Psoas muscle (tissue), 8 donors: ENCODE measurements around the gene OSBP. TPM values are rescaled to one million over a fixed set of nuclear protein-coding genes. Genes with fewer than 3 reads are reported as not detected.

Experiments
- ATAC-seq, 4 donors: fragments of 200-7000 bp; cut with Tn5 transposase; one replicate each; pipeline ENCODE4 v1.9.1; 2020; ENCODE audit warnings: moderate library complexity in 3 of 4, mild to moderate bottlenecking in 2 of 4
- DNase-seq, 2 donors: peaks; one replicate each; pipeline ENCODE4 v3.0.0-alpha.2; 2020
- H3K27ac ChIP-seq: fragments of 200-600 bp; one replicate; pipeline ENCODE4 v1.8.0; 2022
- H3K27me3 ChIP-seq, 3 donors: fragments of 200-600 bp in 1 of 3; one replicate each; pipeline versions ENCODE4 v1.6.1 to v1.8.0; 2013 to 2022; ENCODE audit warnings: low read length in 2 of 3, mild to moderate bottlenecking in 2 of 3, moderate library complexity in 1 of 3; ENCODE audit not compliant: insufficient read depth in 3 of 3
- H3K36me3 ChIP-seq, 2 donors: fragments of 200-600 bp in 1 of 2; one replicate each; pipeline versions ENCODE4 v1.6.1 to v1.8.0; 2013 to 2022; ENCODE audit warnings: low read depth in 1 of 2, mild to moderate bottlenecking in 1 of 2, moderate library complexity in 1 of 2; ENCODE audit not compliant: insufficient read depth in 1 of 2
- H3K4me1 ChIP-seq: fragments of 200-600 bp; one replicate; pipeline ENCODE4 v1.8.0; 2022
- H3K4me3 ChIP-seq: fragments of 200-600 bp; one replicate; pipeline ENCODE4 v1.8.0; 2022; ENCODE audit warnings: mild to moderate bottlenecking
- H3K9me3 ChIP-seq: fragments of 200-600 bp; one replicate; pipeline ENCODE4 v1.8.0; 2022
- CTCF ChIP-seq: fragments of 200-600 bp; IDR thresholded peaks from one replicate; pipeline ENCODE4 v1.8.0; 2022; ENCODE audit warnings: antibody characterized with exemption
- WGBS, 3 donors: extraction: QIAGEN DNeasy Blood & Tissue Kit; methylation state at CpG; one replicate each; pipeline versions ENCODE4 v1.1.6 to v1.1.7; 2013; 5-methylcytosine and 5-hydroxymethylcytosine counted together
- intact Hi-C, 2 donors: fragments of 100-400 bp; cut with DNase I; formaldehyde crosslinking; loops; one replicate each; pipeline versions ENCODE4 v1.11.0 to v1.14.2; 2022
- polyA plus RNA-seq, 3 donors: library from polyadenylated mRNA; stranded (reverse); fragments of 200-250 nt; gene quantifications; one replicate each; pipeline ENCODE4 v1.2.3, GENCODE V29; 2013
- total RNA-seq, 4 donors: library from RNA; stranded (reverse); fragmentation: NEBNext Ultra II Directional in 2 of 4; extraction: Animal tissue kit (Norgen Biotek cat#: 25700) in 2 of 4; gene quantifications; one replicate each; pipeline versions ENCODE4 v1.2.1 to v1.2.4, GENCODE V29; 2021 to 2023
- donor health status: healthy with polysubstance abuse.
- donor health status: DM: no; HTN: no; CAD: no; lungs with moderate emphysema.
- donor health status: Bipolar disorder and iron deficiency.
- donor health status: healthy.
- donor health status: DM: yes; HTN: yes; CAD: no.
- donor health status: DM: no; HTN: no; CAD: no.
- donor health status: DM: no; HTN: no; CAD: no.
- donor health status: DM: yes; HTN: yes; CAD: no.

The OSBP gene
- total and polyA plus RNA-seq, 7 donors = 12.9 to 51.2 (median 43.3) TPM

GRCh38 chr11:59560702-59561473 lies 54.7 kb downstream of the OSBP start:
- Histone ChIP-seq H3K27me3 (no peaks in the 10 kb centered on the region), H3K4me1 (peaks cover 5% of the 10 kb centered on the region), H3K27ac (peak overlapping the region; percentile 90), H3K9me3 (no peaks in the 10 kb centered on the region), H3K4me3 (peak overlapping the region; percentile 74), H3K36me3 (no peaks in the 10 kb centered on the region)
- peak; percentile 87 to 93 for DNase-seq
- WGBS, 3 donors = 7 to 9% (median 8%) methylated on average over 39 to 40 of the region's 40 CpGs
- intact Hi-C loops = loop anchor here in 1 of 2 donors (5.0 kb wide), 1 partner anchor 51 kb away; no protein-coding TSS in a partner anchor
- peak; percentile 87 to 90 (median 88) for ATAC-seq
- TF ChIP-seq CTCF = no peak

DNA sequence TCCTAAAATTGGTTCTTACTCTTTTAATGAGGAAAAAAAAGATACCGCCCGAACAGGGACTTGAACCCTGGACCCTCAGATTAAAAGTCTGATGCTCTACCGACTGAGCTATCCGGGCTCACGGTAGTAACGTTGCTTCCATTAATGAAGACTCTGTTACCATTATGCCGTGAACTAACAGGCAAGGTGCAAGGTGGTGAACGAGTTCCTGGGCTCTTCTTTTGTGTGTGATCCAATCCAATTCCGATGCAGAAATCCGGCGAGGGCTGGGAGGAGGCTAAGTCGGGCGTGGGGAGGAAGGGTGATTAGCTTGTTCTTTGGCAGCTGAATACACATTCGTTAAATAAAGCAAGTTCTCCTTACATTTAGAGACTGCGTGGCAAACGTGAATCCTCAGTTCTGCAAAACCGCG lies 55.3 kb downstream of the OSBP start:
- no peaks in the 10 kb centered on the region for H3K9me3 ChIP-seq
- peaks cover 5% of the 10 kb centered on the region for H3K4me1 ChIP-seq
- no peaks in the 10 kb centered on the region for H3K27me3 ChIP-seq
- peak in 1 of 2 donors; percentile 52 for DNase-seq
- H3K36me3 ChIP-seq = no peaks in the 10 kb centered on the region
- ATAC-seq = peak; percentile 69 to 82 (median 78)
- TF ChIP-seq CTCF = no peak
- peak overlapping the region; percentile 74 for H3K4me3 ChIP-seq
- intact Hi-C loops = loop anchor here in 1 of 2 donors (5.0 kb wide), 1 partner anchor 52 kb away; no protein-coding TSS in a partner anchor
- H3K27ac ChIP-seq = peak overlapping the region; percentile 90
- 0 to 1% (median 1%) methylated on average over 18 of the region's 18 CpGs for whole genome bisulfite sequencing, 3 donors

- peaks cover 5% of the 10 kb centered on the region for H3K4me1 ChIP-seq
- intact Hi-C loops = loop anchor here in 1 of 2 donors (5.0 kb wide), 1 partner anchor 52 kb away; no protein-coding TSS in a partner anchor
- no peak for TF ChIP-seq CTCF
- WGBS, 3 donors = 49 to 57% (median 54%) methylated on average over 8 of the region's 8 CpGs
- DNase-seq = no peak
- H3K27me3 ChIP-seq = no peaks in the 10 kb centered on the region
- ATAC-seq = peak; percentile 22 to 38 (median 30)
- H3K27ac ChIP-seq = peak overlapping the region; percentile 90
- peak overlapping the region; percentile 74 for H3K4me3 ChIP-seq
- no peaks in the 10 kb centered on the region for H3K9me3 ChIP-seq
- H3K36me3 ChIP-seq = no peaks in the 10 kb centered on the region
These were observed 55.7 kb downstream of the OSBP start for GRCh38 chr11:59559886-59560285.

DNA sequence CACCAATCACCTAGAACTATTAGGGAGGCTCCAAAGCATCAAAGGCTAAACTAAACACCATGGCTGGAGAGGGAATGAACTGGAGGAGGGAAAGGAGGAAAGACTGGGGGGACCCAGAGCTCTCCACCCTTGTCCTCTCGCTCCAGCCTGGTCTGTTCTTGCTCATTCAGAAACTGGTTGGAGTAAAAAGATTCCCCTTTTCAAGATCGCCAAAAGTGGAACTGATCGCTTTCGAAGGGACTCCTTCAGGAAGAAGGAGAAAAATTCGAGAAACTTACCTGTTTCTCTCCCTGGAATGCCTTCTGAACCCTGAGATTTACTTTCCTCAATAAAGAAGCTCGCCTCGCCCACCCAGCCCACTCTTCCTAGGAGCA lies 57.3 kb downstream of the OSBP start:
- no peaks in the 10 kb centered on the region for H3K36me3 ChIP-seq
- 68 to 76% (median 70%) methylated on average over 7 of the region's 7 CpGs for WGBS, 3 donors
- no peak for ATAC-seq
- no peak overlapping the region for H3K4me3 ChIP-seq
- H3K27me3 ChIP-seq = no peaks in the 10 kb centered on the region
- DNase-seq = no peak
- no peak for TF ChIP-seq CTCF
- H3K27ac ChIP-seq = peak overlapping the region; percentile 19
- no peaks in the 10 kb centered on the region for H3K9me3 ChIP-seq
- H3K4me1 ChIP-seq = peaks cover 5% of the 10 kb centered on the region
- intact Hi-C loops = no loop called here
